ENCODE results near the gene MYZAP. TPM values are rescaled to one million over a fixed set of nuclear protein-coding genes. Genes with fewer than 3 reads are reported as not detected.

The MYZAP gene
- total and polyA plus RNA-seq, 2 of the 4 experiments (the other 2 are of a cell fraction) = not detected

- BruUV-seq (replicated peaks) = no TSS peak
- Histone ChIP-seq H2AK9ac (replicated peaks; ENCODE audit: low read depth, low read length, poor library complexity) (no peak overlapping the region), H3K14ac (replicated peaks; ENCODE audit: low read depth, low read length) (no peak overlapping the region), H3K79me1 (ENCODE audit: low read depth in 1 of 2, low read length in 2 of 2) (no peaks in the 10 kb centered on the region), H4K91ac (ENCODE audit: insufficient read depth, low read depth, low read length) (no peak overlapping the region), H3K18ac (ENCODE audit: low read depth, low read length) (no peak overlapping the region), H3K9me1 (ENCODE audit: insufficient read depth, low read length) (no peaks in the 10 kb centered on the region), H3K27ac (ENCODE audit: insufficient read depth, low read length) (no peak overlapping the region), H2BK120ac (ENCODE audit: low read depth, low read length) (no peak overlapping the region), H2BK20ac (ENCODE audit: low read depth, low read length) (no peak overlapping the region), H3K9me3 (ENCODE audit: control insufficient read depth, insufficient read depth, low read length) (no peaks in the 10 kb centered on the region), H4K20me1 (ENCODE audit: insufficient read depth, low read length) (no peaks in the 10 kb centered on the region), H2AK5ac (ENCODE audit: low read depth, low read length) (no peak overlapping the region), H3K4ac (ENCODE audit: low read depth, low read length) (no peak overlapping the region), H3K4me1 (ENCODE audit: control insufficient read depth, insufficient read depth, low read length) (no peaks in the 10 kb centered on the region), H4K5ac (ENCODE audit: low read depth, low read length) (no peak overlapping the region), H2BK5ac (ENCODE audit: low read depth, low read length, poor library complexity, severe bottlenecking) (no peak overlapping the region), H3K9ac (ENCODE audit: low read depth, low read length) (no peak overlapping the region), H2AFZ (replicated peaks; ENCODE audit: low read length, poor library complexity) (no peak overlapping the region), H3K36me3 (ENCODE audit: control insufficient read depth, insufficient read depth, low read length) (no peaks in the 10 kb centered on the region), H4K8ac (ENCODE audit: low read depth in 2 of 2, low read length in 2 of 2) (no peak overlapping the region), H3K56ac (ENCODE audit: extremely low read depth, insufficient read depth, low read length) (no peak overlapping the region), H3K27me3 (ENCODE audit: control insufficient read depth, insufficient read depth, low read length) (peaks cover 10% of the 10 kb centered on the region), H2BK15ac (ENCODE audit: low read depth, low read length) (no peak overlapping the region), H3K23ac (ENCODE audit: low read depth, low read length) (no peak overlapping the region), H3K4me2 (ENCODE audit: low read depth, low read length) (no peak overlapping the region), H3K4me3 (ENCODE audit: insufficient read depth, low read depth, low read length) (no peak overlapping the region)
- dilution Hi-C loops (cut with HindIII; ENCODE audit: low sequenced_read_pairs, unreplicated experiment) (no loop called here), intact Hi-C loops (cut with micrococcal nuclease) (no loop called here), in situ Hi-C loops (cut with MboI; ENCODE audit: low sequenced_read_pairs) (no loop called here)
- no CpG with 5 or more reads among the region's 1 CpG for WGBS, 2 experiments (ENCODE audit: extremely low coverage in 2 of 2, insufficient read length in 1 of 2)
- no peak for DNase-seq
- TF ChIP-seq BHLHE40 (IDR thresholded peaks at IDR 0.05; ENCODE audit: low read depth, low read length) (no peak), CEBPB (IDR thresholded peaks at IDR 0.05; ENCODE audit: low read depth, low read length) (no peak), USF2 (IDR thresholded peaks at IDR 0.05; ENCODE audit: low read depth, low read length) (no peak), CHD1 (IDR thresholded peaks at IDR 0.05; ENCODE audit: low read depth, low read length) (no peak), POLR2A (IDR thresholded peaks at IDR 0.05; ENCODE audit: low read depth, low read length) (no peak), MAZ (IDR thresholded peaks at IDR 0.05; ENCODE audit: borderline replicate concordance, low read depth, low read length) (no peak), RFX5 (IDR thresholded peaks at IDR 0.05; ENCODE audit: low read depth, low read length) (no peak), FOS (IDR thresholded peaks at IDR 0.05; ENCODE audit: low read depth, low read length) (no peak), CTCF (conservative IDR thresholded peaks at IDR 0.05; ENCODE audit: low read depth, low read length) (no peak), ELK1 (IDR thresholded peaks at IDR 0.05; ENCODE audit: borderline replicate concordance, low read depth, low read length) (no peak), MAFK (IDR thresholded peaks at IDR 0.05; ENCODE audit: low read depth, low read length) (no peak)
- POLR2A ChIA-PET (ENCODE audit: unreplicated experiment) = no interaction called here
- no peak for ATAC-seq (ENCODE audit: low read depth)
- CTCF ChIA-PET = no interaction called here
These were observed 13.8 kb downstream of the MYZAP start for GRCh38 chr15:57605491-57605890.
